GM12865 (cell line): ENCODE measurements around the gene NOP9.
A peak's percentile ranks its signal among the peaks of the same experiment; 100 is the strongest.

Experiments
- DNase-seq: peaks from one replicate; pipeline ENCODE4 v3.0.0; 2010; ENCODE audit warnings: low read depth
- H3K4me3 ChIP-seq: 2 replicates; pipeline ENCODE4 v1.5.1; 2011; ENCODE audit warnings: mild to moderate bottlenecking, low read depth, low read length, control low read depth
- CTCF ChIP-seq: IDR thresholded peaks from 2 replicates; pipeline ENCODE4 v1.5.1; 2011; ENCODE audit warnings: low read length, control low read depth, low read depth, inconsistent platforms; ENCODE audit not compliant: insufficient read depth; ENCODE audit errors: missing control alignments

Gene NOP9

GRCh38 chr14:24283796-24284460, 15.7 kb upstream of the NOP9 start:
- no peak for TF ChIP-seq CTCF
- no peak for DNase-seq

GRCh38 chr14:24284501-24285035, 15.1 kb upstream of the NOP9 start:
- no peak for DNase-seq
- H3K4me3 ChIP-seq, result no peak overlapping the region
- TF ChIP-seq CTCF, result no peak

More at GRCh38 chr14:24283796-24284460, 15.7 kb upstream of the NOP9 start:
- no peak overlapping the region for H3K4me3 ChIP-seq

GRCh38 chr14:24285351-24285750, 14.3 kb upstream of the NOP9 start:
- DNase-seq, result no peak
- no peak for TF ChIP-seq CTCF
- no peak overlapping the region for H3K4me3 ChIP-seq

GRCh38 chr14:24286996-24287395, 12.7 kb upstream of the NOP9 start:
- no peak for DNase-seq
- TF ChIP-seq CTCF, result no peak
- no peak overlapping the region for H3K4me3 ChIP-seq

- H3K4me3 ChIP-seq, result no peak overlapping the region
- DNase-seq, result peak; percentile 75
- no peak for TF ChIP-seq CTCF
Observed at GRCh38 chr14:24289649-24290280, 9.9 kb upstream of the NOP9 start.

- no peak for TF ChIP-seq CTCF
- H3K4me3 ChIP-seq, result no peak overlapping the region
- DNase-seq, result no peak
Observed at GRCh38 chr14:24290746-24291145, 8.9 kb upstream of the NOP9 start.

GRCh38 chr14:24291446-24292117, 8.1 kb upstream of the NOP9 start:
- no peak for DNase-seq
- no peak for TF ChIP-seq CTCF
- no peak overlapping the region for H3K4me3 ChIP-seq
